GM21529 (cell line): ENCODE data around the gene KANSL2.

Experiments
- ATAC-seq: cut with Tn5 transposase; IDR thresholded peaks from one replicate; pipeline ENCODE4 v1.9.1; 2021; ENCODE audit not compliant: unreplicated experiment

The KANSL2 gene

GRCh38 chr12:48615681-48616080, 66.4 kb downstream of the KANSL2 start:
- no peak for ATAC-seq

- ATAC-seq, result no peak
Measured at GRCh38 chr12:48613321-48613720, 68.7 kb downstream of the KANSL2 start.
